Endothelial cell (in vitro differentiated cells): ENCODE measurements around the gene PHOX2A. TPM values are rescaled to one million over a fixed set of nuclear protein-coding genes. Genes with fewer than 3 reads are reported as not detected.
A peak's percentile ranks its signal among the peaks of the same experiment; 100 is the strongest.

Experiments used
- DNase-seq: peaks from one replicate; pipeline ENCODE4 v3.0.0; 2021; ENCODE audit warnings: low spot score
- H3K27ac Mint-ChIP-seq: one replicate; pipeline ENCODE4 v1.8.0; 2021; ENCODE audit warnings: mixed read lengths, inconsistent platforms; ENCODE audit not compliant: unreplicated experiment
- H3K27me3 Mint-ChIP-seq: one replicate; pipeline ENCODE4 v1.8.0; 2021; ENCODE audit warnings: mild to moderate bottlenecking, moderate library complexity, mixed read lengths, inconsistent platforms; ENCODE audit not compliant: unreplicated experiment
- H3K36me3 Mint-ChIP-seq: one replicate; pipeline ENCODE4 v1.8.0; 2021; ENCODE audit warnings: mild to moderate bottlenecking, low read depth, mixed read lengths, inconsistent platforms; ENCODE audit not compliant: unreplicated experiment
- H3K4me1 Mint-ChIP-seq: one replicate; pipeline ENCODE4 v1.8.0; 2021; ENCODE audit warnings: mild to moderate bottlenecking, mixed read lengths, inconsistent platforms; ENCODE audit not compliant: unreplicated experiment
- H3K4me3 Mint-ChIP-seq: one replicate; pipeline ENCODE4 v1.8.0; 2021; ENCODE audit warnings: mild to moderate bottlenecking, mixed read lengths, inconsistent platforms; ENCODE audit not compliant: unreplicated experiment
- H3K9me3 Mint-ChIP-seq: one replicate; pipeline ENCODE4 v1.8.0; 2021; ENCODE audit warnings: mixed read lengths, inconsistent platforms; ENCODE audit not compliant: unreplicated experiment
- CTCF ChIP-seq: fragments of 200-600 bp; sonication (generic); IDR thresholded peaks from one replicate; pipeline ENCODE4 v1.5.0; 2021; ENCODE audit warnings: antibody characterized with exemption; ENCODE audit not compliant: unreplicated experiment
- total RNA-seq: library from RNA; stranded (reverse); fragmentation: NEBNext Ultra II Directional; extraction: Animal tissue kit (Norgen Biotek cat#: 25700); gene quantifications from one replicate; pipeline ENCODE4 v1.2.1, GENCODE V29; 2021; ENCODE audit not compliant: unreplicated experiment

The PHOX2A gene
- total RNA-seq, 1 donor from 2014 or later = not detected

- Mint-ChIP-seq H3K27me3 (peaks cover 34% of the 10 kb centered on the region), H3K9me3 (no peaks in the 10 kb centered on the region), H3K4me3 (no peak overlapping the region), H3K27ac (no peak overlapping the region), H3K4me1 (peaks cover 19% of the 10 kb centered on the region), H3K36me3 (peaks cover 15% of the 10 kb centered on the region)
- peak; percentile 76 for TF ChIP-seq CTCF
- peak; percentile 80 for DNase-seq
Observed at GRCh38 chr11:72238040-72238450, 5.9 kb downstream of the PHOX2A start.

GRCh38 chr11:72237112-72237931, 6.7 kb downstream of the PHOX2A start:
- Mint-ChIP-seq H3K9me3 (no peaks in the 10 kb centered on the region), H3K4me3 (no peak overlapping the region), H3K4me1 (peaks cover 19% of the 10 kb centered on the region), H3K27me3 (peaks cover 33% of the 10 kb centered on the region), H3K27ac (no peak overlapping the region), H3K36me3 (peaks cover 19% of the 10 kb centered on the region)
- DNase-seq = no peak
- TF ChIP-seq CTCF = no peak

- no peak for DNase-seq
- peaks cover 14% of the 10 kb centered on the region for H3K4me1 Mint-ChIP-seq
- H3K4me3 Mint-ChIP-seq = peak overlapping the region; percentile 52
- no peaks in the 10 kb centered on the region for H3K9me3 Mint-ChIP-seq
- H3K36me3 Mint-ChIP-seq = peaks cover 21% of the 10 kb centered on the region
- no peak for TF ChIP-seq CTCF
- no peak overlapping the region for H3K27ac Mint-ChIP-seq
- H3K27me3 Mint-ChIP-seq = peaks cover 29% of the 10 kb centered on the region
Observed at GRCh38 chr11:72236774-72237111, 7.2 kb downstream of the PHOX2A start.

- Mint-ChIP-seq H3K27ac (no peak overlapping the region), H3K9me3 (no peaks in the 10 kb centered on the region), H3K27me3 (peaks cover 29% of the 10 kb centered on the region), H3K4me1 (peaks cover 14% of the 10 kb centered on the region), H3K4me3 (peak overlapping the region; percentile 52), H3K36me3 (peaks cover 26% of the 10 kb centered on the region)
- DNase-seq = no peak
- no peak for TF ChIP-seq CTCF
Observed at GRCh38 chr11:72236083-72236697, 7.8 kb downstream of the PHOX2A start.

- peaks cover 14% of the 10 kb centered on the region for H3K4me1 Mint-ChIP-seq
- TF ChIP-seq CTCF = no peak
- no peak for DNase-seq
- peaks cover 26% of the 10 kb centered on the region for H3K27me3 Mint-ChIP-seq
- no peaks in the 10 kb centered on the region for H3K9me3 Mint-ChIP-seq
- no peak overlapping the region for H3K27ac Mint-ChIP-seq
- peaks cover 28% of the 10 kb centered on the region for H3K36me3 Mint-ChIP-seq
- no peak overlapping the region for H3K4me3 Mint-ChIP-seq
Observed at GRCh38 chr11:72235351-72236057, 8.5 kb downstream of the PHOX2A start.
